Liver (tissue), 9 donors: Measurements from ENCODE around the gene ABHD5. TPM values are rescaled to one million over a fixed set of nuclear protein-coding genes. Genes with fewer than 3 reads are reported as not detected.

Source experiments
- DNase-seq: peaks from one replicate; pipeline ENCODE4 v3.0.0-alpha.2; 2017; ENCODE audit warnings: low spot score
- H3K27ac ChIP-seq, 2 donors: one replicate each; pipeline ENCODE4 v1.7.0; 2013; ENCODE audit warnings: inconsistent platforms in 2 of 2, low read length in 2 of 2, control low read depth in 1 of 2, low read depth in 1 of 2, mild to moderate bottlenecking in 1 of 2
- H3K27me3 ChIP-seq, 4 donors: one replicate each; pipeline versions ENCODE4 v1.6.1 to v1.7.0; 2013; ENCODE audit warnings: low read length in 3 of 4, inconsistent platforms in 1 of 4, mild to moderate bottlenecking in 1 of 4, moderate library complexity in 1 of 4; ENCODE audit not compliant: control insufficient read depth in 4 of 4, insufficient read depth in 4 of 4
- H3K36me3 ChIP-seq, 4 donors: one replicate each; pipeline versions ENCODE4 v1.6.1 to v1.7.0; 2013; ENCODE audit warnings: low read length in 3 of 4, mild to moderate bottlenecking in 3 of 4, low read depth in 1 of 4, moderate library complexity in 1 of 4; ENCODE audit not compliant: control insufficient read depth in 4 of 4, insufficient read depth in 3 of 4
- H3K4me1 ChIP-seq, 4 donors: one replicate each; pipeline versions ENCODE4 v1.6.1 to v1.7.0; 2013; ENCODE audit warnings: low read length in 3 of 4, mild to moderate bottlenecking in 3 of 4, moderate library complexity in 1 of 4; ENCODE audit not compliant: control insufficient read depth in 4 of 4, insufficient read depth in 4 of 4
- H3K4me3 ChIP-seq, 3 donors: one replicate each; pipeline versions ENCODE4 v1.6.1 to v1.7.0; 2013; ENCODE audit warnings: low read length in 3 of 3, control low read depth in 1 of 3, low read depth in 1 of 3, mild to moderate bottlenecking in 1 of 3
- H3K9ac ChIP-seq, 2 donors: one replicate each; pipeline ENCODE4 v1.7.0; 2013; ENCODE audit warnings: low read length in 2 of 2, mild to moderate bottlenecking in 2 of 2, moderate library complexity in 2 of 2, control low read depth in 1 of 2, low read depth in 1 of 2
- H3K9me3 ChIP-seq, 4 donors: one replicate each; pipeline versions ENCODE4 v1.6.1 to v1.7.0; 2013; ENCODE audit warnings: low read length in 3 of 4; ENCODE audit not compliant: control insufficient read depth in 4 of 4
- ATF3 ChIP-seq: IDR thresholded peaks from 2 replicates; pipeline ENCODE4 v1.6.1; 2016; ENCODE audit warnings: antibody characterized with exemption
- CTCF ChIP-seq: fragments of 150-350 bp; IDR thresholded peaks from 2 replicates; pipeline ENCODE4 v1.5.1; 2017; ENCODE audit warnings: improper control_type of control experiment, low read depth, low read length; ENCODE audit not compliant: missing input control
- EGR1 ChIP-seq, 2 donors: IDR thresholded peaks; 2 replicates each; pipeline ENCODE4 v1.6.1; 2016 to 2018; ENCODE audit warnings: antibody characterized with exemption in 2 of 2, low read depth in 2 of 2
- FOXA1 ChIP-seq: IDR thresholded peaks from 2 replicates; pipeline ENCODE4 v1.6.1; 2016; ENCODE audit warnings: antibody characterized with exemption
- FOXA2 ChIP-seq: IDR thresholded peaks from 2 replicates; pipeline ENCODE4 v1.6.1; 2016; ENCODE audit warnings: antibody characterized with exemption
- GABPA ChIP-seq, 2 donors: IDR thresholded peaks in 1 of 2; conservative IDR thresholded peaks in 1 of 2; 2 replicates each; pipeline ENCODE4 v1.6.1; 2016; ENCODE audit warnings: antibody characterized with exemption in 2 of 2, mild to moderate bottlenecking in 1 of 2, moderate library complexity in 1 of 2
- HNF4A ChIP-seq, 2 donors: conservative IDR thresholded peaks; 2 replicates each; pipeline ENCODE4 v1.6.1; 2016; ENCODE audit warnings: antibody characterized with exemption in 2 of 2, mild to moderate bottlenecking in 2 of 2
- HNF4G ChIP-seq: IDR thresholded peaks from 2 replicates; pipeline ENCODE4 v1.6.1; 2016; ENCODE audit warnings: antibody characterized with exemption
- JUND ChIP-seq, 2 donors: IDR thresholded peaks; 2 replicates each; pipeline ENCODE4 v1.6.1; 2016; ENCODE audit warnings: antibody characterized with exemption in 2 of 2
- MAX ChIP-seq: IDR thresholded peaks from 2 replicates; pipeline ENCODE4 v1.6.1; 2016; ENCODE audit warnings: antibody characterized with exemption
- NR2F2 ChIP-seq: IDR thresholded peaks from 2 replicates; pipeline ENCODE4 v1.6.1; 2016; ENCODE audit warnings: antibody characterized with exemption
- RAD21 ChIP-seq, 2 donors: IDR thresholded peaks; 2 replicates each; pipeline ENCODE4 v1.6.1; 2016; ENCODE audit warnings: antibody characterized with exemption in 2 of 2, mild to moderate bottlenecking in 2 of 2
- REST ChIP-seq: IDR thresholded peaks from 2 replicates; pipeline ENCODE4 v1.6.1; 2016; ENCODE audit warnings: antibody characterized with exemption, mild to moderate bottlenecking
- RXRA ChIP-seq, 2 donors: IDR thresholded peaks; 2 replicates each; pipeline ENCODE4 v1.6.1; 2017 to 2018; ENCODE audit warnings: antibody characterized with exemption in 2 of 2, mild to moderate bottlenecking in 1 of 2
- SP1 ChIP-seq: IDR thresholded peaks from 2 replicates; pipeline ENCODE4 v1.6.1; 2018; ENCODE audit warnings: antibody characterized with exemption, mild to moderate bottlenecking
- TAF1 ChIP-seq: conservative IDR thresholded peaks from 2 replicates; pipeline ENCODE4 v1.6.1; 2016; ENCODE audit warnings: antibody characterized with exemption, mild to moderate bottlenecking
- YY1 ChIP-seq: IDR thresholded peaks from 2 replicates; pipeline ENCODE4 v1.6.1; 2016; ENCODE audit warnings: antibody characterized with exemption, mild to moderate bottlenecking
- ZBTB33 ChIP-seq: IDR thresholded peaks from 2 replicates; pipeline ENCODE4 v1.6.1; 2016; ENCODE audit warnings: antibody characterized with exemption
- WGBS: extraction: QIAGEN DNeasy Blood & Tissue Kit; methylation state at CpG from one replicate; pipeline ENCODE4 v1.1.7; 2013; 5-methylcytosine and 5-hydroxymethylcytosine counted together
- polyA plus RNA-seq, 2 donors: library from polyadenylated mRNA; stranded (reverse) in 1 of 2; unstranded in 1 of 2; fragments of 200-250 nt in 1 of 2; fragments of >200 nt in 1 of 2; fragmentation: Nextera tagmentation in 1 of 2; extraction: Ambion mirVana in 1 of 2; gene quantifications; one replicate each; pipeline versions ENCODE4 v1.2.1 to v1.2.3, GENCODE V29; 2013 to 2015
- total RNA-seq, 2 donors: library from RNA; depleted of rRNA; stranded (reverse); fragments of >200 nt; gene quantifications; one replicate each; pipeline ENCODE4 v1.2.3, GENCODE V29; 2014
- donor health status: healthy.
- donor health status: healthy.
- donor health status: healthy.
- donor health status: healthy.
- donor health status: healthy.

The ABHD5 gene
- total and polyA plus RNA-seq, 4 donors: 9.2 to 25.8 (median 16.1) TPM

- no peak for TF ChIP-seq ZBTB33
- no peak for TF ChIP-seq YY1
- no peak for TF ChIP-seq EGR1 (IDR thresholded peaks at IDR 0.05; ENCODE audit: low read depth in 2 of 2)
- peak; percentile 43 to 71 for TF ChIP-seq HNF4A (conservative IDR thresholded peaks at IDR 0.05)
- no peak for TF ChIP-seq HNF4G
- TF ChIP-seq FOXA2: no peak
- TF ChIP-seq FOXA1: no peak
- TF ChIP-seq SP1: no peak
- TF ChIP-seq TAF1: no peak
Measured at GRCh38 chr3:43641306-43642114, 49.2 kb upstream of the ABHD5 start (continued).

- no peak overlapping the region for H3K9ac ChIP-seq
- no peak for DNase-seq
- no peaks in the 10 kb centered on the region for H3K27me3 ChIP-seq
- WGBS: 98% methylated on average over 2 of the region's 2 CpGs
- no peak overlapping the region for H3K4me3 ChIP-seq
- no peaks in the 10 kb centered on the region for H3K9me3 ChIP-seq
- H3K36me3 ChIP-seq: no peaks in the 10 kb centered on the region
- no peak overlapping the region for H3K27ac ChIP-seq
- peaks cover 0 to 8% (median 0%) of the 10 kb centered on the region in 4 donors for H3K4me1 ChIP-seq
- TF ChIP-seq YY1 (no peak), NR2F2 (no peak), ATF3 (no peak), RXRA (IDR thresholded peaks at IDR 0.05) (no peak), CTCF (no peak), FOXA1 (no peak), HNF4A (conservative IDR thresholded peaks at IDR 0.05) (no peak), RAD21 (IDR thresholded peaks at IDR 0.05) (no peak), REST (no peak), JUND (IDR thresholded peaks at IDR 0.05) (no peak), HNF4G (no peak), FOXA2 (no peak), SP1 (no peak), ZBTB33 (no peak), GABPA (IDR thresholded peaks at IDR 0.05 in 1 of 2, conservative IDR thresholded peaks at IDR 0.05 in 1 of 2) (no peak), MAX (no peak), EGR1 (IDR thresholded peaks at IDR 0.05; ENCODE audit: low read depth in 2 of 2) (no peak)
Measured at GRCh38 chr3:43644443-43644842, 46.3 kb upstream of the ABHD5 start.
